ENCODE data around the gene PGC. TPM values are rescaled to one million over a fixed set of nuclear protein-coding genes. Genes with fewer than 3 reads are reported as not detected.

PGC gene
- polyA plus RNA-seq, 3 donors = not detected

- no peak overlapping the region for H3K4me3 Mint-ChIP-seq
- peak overlapping the region in 1 of 7 donors; percentile 72 for H3K27ac Mint-ChIP-seq
- WGBS (ENCODE audit: insufficient coverage) = 97% methylated on average over 3 of the region's 5 CpGs
Observed at GRCh38 chr6:41688256-41688965, 58.8 kb downstream of the PGC start.

More at GRCh38 chr6:41688256-41688965, 58.8 kb downstream of the PGC start:
- Histone ChIP-seq H3K4me1 (ENCODE audit: control insufficient read depth in 1 of 2, insufficient read depth in 2 of 2, low read length in 2 of 2) (peaks cover 6 to 7% of the 10 kb centered on the region in 2 donors), H3K27me3 (ENCODE audit: control insufficient read depth in 2 of 2, insufficient read depth in 2 of 2, low read length in 2 of 2) (no peaks in the 10 kb centered on the region), H2AFZ (ENCODE audit: insufficient read depth, low read depth, low read length, poor library complexity, severe bottlenecking) (no peak overlapping the region), H3K9me3 (replicated peaks in 1 of 2; ENCODE audit: control insufficient read depth in 1 of 2, insufficient read depth in 1 of 2, low read length in 2 of 2) (no peaks in the 10 kb centered on the region), H3K4me2 (replicated peaks; ENCODE audit: extremely low read depth, low read length, poor library complexity, severe bottlenecking) (no peak overlapping the region), H3K4me3 (replicated peaks in 1 of 3; ENCODE audit: low read depth in 2 of 3, low read length in 3 of 3) (no peak overlapping the region), H3K79me2 (ENCODE audit: insufficient read depth, low read length) (no peaks in the 10 kb centered on the region), H3K9ac (ENCODE audit: insufficient read depth, low read length, poor library complexity, severe bottlenecking) (no peak overlapping the region), H4K20me1 (ENCODE audit: insufficient read depth, low read length) (peaks cover 98% of the 10 kb centered on the region), H3K27ac (ENCODE audit: low read depth in 1 of 2, low read length in 2 of 2) (peak overlapping the region in 1 of 2 donors; percentile 3), H3K36me3 (replicated peaks in 1 of 2; ENCODE audit: control insufficient read depth in 1 of 2, insufficient read depth in 2 of 2, low read length in 2 of 2) (peaks cover 73 to 89% of the 10 kb centered on the region in 2 donors)
- Mint-ChIP-seq H3K4me1 (peaks cover 3% of the 10 kb centered on the region), H3K36me3 (peaks cover 69 to 78% of the 10 kb centered on the region in 2 donors), H3K27me3 (ENCODE audit: low read depth in 3 of 3) (peaks cover 0 to 2% (median 0%) of the 10 kb centered on the region in 3 donors), H3K9me3 (peaks cover 0 to 1% (median 0%) of the 10 kb centered on the region in 7 donors)
- intact Hi-C loops (cut with micrococcal nuclease) = no loop called here
- TF ChIP-seq CTCF (IDR thresholded peaks at IDR 0.05) = no peak
- no peak for DNase-seq

Measured in CD14-positive monocyte (primary cell).